GM19463 (cell line): ENCODE data around the gene EEF1AKMT4.
"Not testable (repeated sequence)": the region's sequence is repeated elsewhere in the genome, so short reads cannot be mapped to it uniquely, and the experiment has no call there.

Experiments
- ATAC-seq: cut with Tn5 transposase; IDR thresholded peaks from one replicate; pipeline ENCODE4 v1.9.1; 2021; ENCODE audit warnings: mild to moderate bottlenecking, moderate library complexity; ENCODE audit not compliant: unreplicated experiment

The EEF1AKMT4 gene

GRCh38 chr3:184259878-184260723 lies 10.6 kb downstream of the EEF1AKMT4 start:
- ATAC-seq = no peak

GRCh38 chr3:184260724-184261269 lies 11.3 kb downstream of the EEF1AKMT4 start:
- ATAC-seq = no peak

GRCh38 chr3:184261270-184261853 lies 11.9 kb downstream of the EEF1AKMT4 start, which contains the start of gene CAMK2N2:
Gene CAMK2N2, minus strand, starts transcription at chr3:184261553. Its CDS starts 268 bp downstream, at chr3:184261285.
- peak; percentile 54 for ATAC-seq

GRCh38 chr3:184261854-184262763 lies 12.6 kb downstream of the EEF1AKMT4 start:
- ATAC-seq = no peak

GRCh38 chr3:184262764-184263179 lies 13.3 kb downstream of the EEF1AKMT4 start:
- no peak for ATAC-seq

- ATAC-seq = not testable (repeated sequence)
Measured at GRCh38 chr3:184267249-184267648, 17.8 kb downstream of the EEF1AKMT4 start.

GRCh38 chr3:184272269-184272668 lies 22.8 kb downstream of the EEF1AKMT4 start:
- no peak for ATAC-seq

- no peak for ATAC-seq
Measured at GRCh38 chr3:184275381-184275701, 25.9 kb downstream of the EEF1AKMT4 start.

GRCh38 chr3:184275961-184276910 lies 26.8 kb downstream of the EEF1AKMT4 start, which contains the start of gene ECE2:
Gene ECE2, plus strand, starts transcription at chr3:184276022. Its CDS starts 132 bp downstream, at chr3:184276154.
- no peak for ATAC-seq

- ATAC-seq = no peak
Measured at GRCh38 chr3:184277366-184277765, 27.9 kb downstream of the EEF1AKMT4 start.

GRCh38 chr3:184282941-184283340 lies 33.5 kb downstream of the EEF1AKMT4 start:
- ATAC-seq = no peak

- no peak for ATAC-seq
Measured at GRCh38 chr3:184283681-184284080, 34.2 kb downstream of the EEF1AKMT4 start.

- no peak for ATAC-seq
Measured at GRCh38 chr3:184284696-184285095, 35.2 kb downstream of the EEF1AKMT4 start.

GRCh38 chr3:184289426-184289938 lies 40.0 kb downstream of the EEF1AKMT4 start:
- no peak for ATAC-seq

- ATAC-seq = no peak
Measured at GRCh38 chr3:184290331-184290730, 40.9 kb downstream of the EEF1AKMT4 start.

GRCh38 chr3:184291044-184291737 lies 41.7 kb downstream of the EEF1AKMT4 start:
- ATAC-seq = no peak

- ATAC-seq = no peak
Measured at GRCh38 chr3:184291738-184292445, 42.4 kb downstream of the EEF1AKMT4 start.

GRCh38 chr3:184295771-184296170 lies 46.3 kb downstream of the EEF1AKMT4 start:
- no peak for ATAC-seq
